Stomach smooth muscle (tissue), 2 donors: ENCODE data around the gene M6PR.
"Not testable (repeated sequence)": the region's sequence is repeated elsewhere in the genome, so short reads cannot be mapped to it uniquely, and the experiment has no call there.

Experiments
- H3K27ac ChIP-seq: one replicate; pipeline ENCODE4 v1.7.0; 2013; ENCODE audit warnings: mild to moderate bottlenecking, low read length, inconsistent platforms
- H3K27me3 ChIP-seq, 2 donors: one replicate each; pipeline ENCODE4 v1.7.0; 2013; ENCODE audit warnings: low read length in 2 of 2; ENCODE audit not compliant: insufficient read depth in 2 of 2, control insufficient read depth in 1 of 2
- H3K36me3 ChIP-seq, 2 donors: one replicate each; pipeline ENCODE4 v1.7.0; 2013; ENCODE audit warnings: low read length in 2 of 2; ENCODE audit not compliant: control insufficient read depth in 2 of 2, insufficient read depth in 2 of 2
- H3K4me1 ChIP-seq: one replicate; pipeline ENCODE4 v1.7.0; 2013; ENCODE audit warnings: low read length; ENCODE audit not compliant: control insufficient read depth, insufficient read depth
- H3K4me3 ChIP-seq, 2 donors: one replicate each; pipeline ENCODE4 v1.7.0; 2013; ENCODE audit warnings: low read length in 2 of 2
- H3K9ac ChIP-seq, 2 donors: one replicate each; pipeline ENCODE4 v1.7.0; 2013; ENCODE audit warnings: low read length in 2 of 2, mild to moderate bottlenecking in 1 of 2
- H3K9me3 ChIP-seq, 2 donors: one replicate each; pipeline ENCODE4 v1.7.0; 2013; ENCODE audit warnings: low read length in 2 of 2; ENCODE audit not compliant: control insufficient read depth in 2 of 2
- donor health status: healthy.
- donor health status: Pancreatic carcinoma.

Gene M6PR

DNA sequence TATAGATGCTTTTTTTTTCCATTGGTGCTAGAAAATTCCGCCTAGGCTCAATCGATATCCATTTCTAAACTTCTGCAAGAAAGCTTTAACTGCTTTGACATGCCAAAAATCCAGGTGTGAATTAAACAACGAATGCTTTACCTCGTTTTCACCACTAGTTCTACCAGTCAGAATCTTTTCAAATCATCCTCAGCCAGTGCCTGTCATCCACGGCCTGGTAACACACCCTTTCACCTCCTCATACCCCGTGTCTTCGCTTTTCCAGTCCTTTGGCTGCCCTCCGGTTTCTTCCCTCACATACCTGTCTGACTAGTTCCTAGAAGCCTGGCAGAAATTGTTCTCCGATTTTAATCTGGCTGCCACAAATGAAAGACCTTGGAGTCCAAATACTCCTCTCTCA is 36.5 kb downstream of the M6PR start:
- H3K27me3 ChIP-seq = no peaks in the 10 kb centered on the region
- H3K9ac ChIP-seq = peak overlapping the region; percentile 71 to 84
- peak overlapping the region; percentile 91 for H3K27ac ChIP-seq
- peaks cover 10% of the 10 kb centered on the region for H3K4me1 ChIP-seq
- peaks cover 0 to 3% of the 10 kb centered on the region in 2 donors for H3K36me3 ChIP-seq
- H3K9me3 ChIP-seq = no peaks in the 10 kb centered on the region
- peak overlapping the region in 1 of 2 donors; percentile 77 for H3K4me3 ChIP-seq

DNA sequence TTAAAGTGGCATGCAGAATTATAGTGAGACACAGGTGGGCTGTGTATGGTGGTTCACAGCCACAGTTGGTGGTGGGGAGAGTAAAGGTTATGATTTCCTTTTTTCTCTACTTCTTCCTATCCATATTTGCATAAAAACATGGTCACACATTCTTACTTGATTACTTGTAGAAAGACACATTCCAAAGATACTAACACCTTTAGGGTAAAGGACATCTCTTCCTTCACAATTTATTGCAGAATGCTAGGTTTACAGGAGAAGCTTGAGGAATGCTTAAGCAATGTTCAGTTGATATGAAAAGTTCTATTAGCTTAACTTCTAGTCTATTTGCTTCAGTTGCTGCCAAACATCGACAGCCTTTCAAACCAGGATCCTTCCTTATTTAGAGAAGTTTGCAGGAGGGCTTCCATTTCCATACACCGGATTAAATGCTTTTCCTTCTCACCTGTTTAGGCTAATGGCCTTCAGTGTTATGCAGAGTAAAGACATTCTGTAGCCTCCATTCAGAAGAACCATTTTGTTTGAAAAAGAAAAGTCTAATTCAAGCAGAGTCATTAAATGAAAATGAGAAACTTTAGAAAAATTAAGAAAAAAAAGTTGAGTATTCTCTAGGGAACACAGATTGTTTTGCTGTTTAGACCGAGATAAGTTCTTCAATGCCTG is 37.7 kb downstream of the M6PR start:
- Histone ChIP-seq H3K4me3 (no peak overlapping the region), H3K27ac (no peak overlapping the region), H3K4me1 (peaks cover 10% of the 10 kb centered on the region), H3K9ac (no peak overlapping the region), H3K27me3 (no peaks in the 10 kb centered on the region), H3K9me3 (no peaks in the 10 kb centered on the region), H3K36me3 (no peaks in the 10 kb centered on the region)

DNA sequence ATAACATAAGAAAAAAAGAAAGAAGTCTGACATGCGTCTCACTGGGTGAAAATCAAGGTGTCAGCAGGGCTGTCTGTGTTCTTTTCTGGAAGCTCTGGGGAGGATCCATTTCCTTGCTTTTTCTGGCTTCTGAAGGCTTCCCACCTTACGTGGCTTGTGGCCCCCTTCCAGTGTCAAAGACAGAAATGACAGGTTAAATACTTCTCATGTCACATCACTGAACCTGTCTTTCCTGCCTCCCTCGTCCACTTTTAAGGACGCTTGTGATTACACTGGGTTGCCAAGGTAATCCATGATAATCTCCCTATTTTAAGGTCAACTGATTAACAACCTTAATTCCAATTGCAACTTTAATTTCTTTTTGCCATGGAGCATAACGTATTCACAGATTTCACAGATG is 39.7 kb downstream of the M6PR start:
- Histone ChIP-seq H3K4me1 (peaks cover 9% of the 10 kb centered on the region), H3K36me3 (no peaks in the 10 kb centered on the region), H3K9me3 (no peaks in the 10 kb centered on the region), H3K4me3 (no peak overlapping the region), H3K27me3 (no peaks in the 10 kb centered on the region), H3K27ac (no peak overlapping the region), H3K9ac (no peak overlapping the region)

DNA sequence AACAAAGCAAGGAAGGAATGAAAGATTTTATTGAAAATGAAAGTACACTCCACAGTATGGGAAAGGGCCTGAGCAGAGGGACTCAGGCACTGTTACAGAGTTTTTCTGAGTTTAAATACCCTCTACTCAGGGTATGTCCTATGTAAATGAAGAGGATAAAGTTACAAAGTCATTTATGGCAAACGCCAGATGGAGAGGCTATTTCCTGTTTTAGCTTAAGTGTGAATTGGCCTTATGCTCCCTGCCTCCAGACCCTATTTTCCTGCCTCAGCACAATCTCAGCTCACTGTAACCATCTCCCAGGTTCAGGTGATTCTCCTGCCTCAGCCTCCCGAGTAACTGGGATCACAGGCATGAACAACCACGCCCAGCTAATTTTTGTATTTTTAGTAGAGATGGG is 41.9 kb downstream of the M6PR start:
- no peak overlapping the region for H3K9ac ChIP-seq
- no peaks in the 10 kb centered on the region for H3K27me3 ChIP-seq
- H3K9me3 ChIP-seq = no peaks in the 10 kb centered on the region
- H3K27ac ChIP-seq = no peak overlapping the region
- no peaks in the 10 kb centered on the region for H3K36me3 ChIP-seq
- H3K4me3 ChIP-seq = no peak overlapping the region
- peaks cover 4% of the 10 kb centered on the region for H3K4me1 ChIP-seq

DNA sequence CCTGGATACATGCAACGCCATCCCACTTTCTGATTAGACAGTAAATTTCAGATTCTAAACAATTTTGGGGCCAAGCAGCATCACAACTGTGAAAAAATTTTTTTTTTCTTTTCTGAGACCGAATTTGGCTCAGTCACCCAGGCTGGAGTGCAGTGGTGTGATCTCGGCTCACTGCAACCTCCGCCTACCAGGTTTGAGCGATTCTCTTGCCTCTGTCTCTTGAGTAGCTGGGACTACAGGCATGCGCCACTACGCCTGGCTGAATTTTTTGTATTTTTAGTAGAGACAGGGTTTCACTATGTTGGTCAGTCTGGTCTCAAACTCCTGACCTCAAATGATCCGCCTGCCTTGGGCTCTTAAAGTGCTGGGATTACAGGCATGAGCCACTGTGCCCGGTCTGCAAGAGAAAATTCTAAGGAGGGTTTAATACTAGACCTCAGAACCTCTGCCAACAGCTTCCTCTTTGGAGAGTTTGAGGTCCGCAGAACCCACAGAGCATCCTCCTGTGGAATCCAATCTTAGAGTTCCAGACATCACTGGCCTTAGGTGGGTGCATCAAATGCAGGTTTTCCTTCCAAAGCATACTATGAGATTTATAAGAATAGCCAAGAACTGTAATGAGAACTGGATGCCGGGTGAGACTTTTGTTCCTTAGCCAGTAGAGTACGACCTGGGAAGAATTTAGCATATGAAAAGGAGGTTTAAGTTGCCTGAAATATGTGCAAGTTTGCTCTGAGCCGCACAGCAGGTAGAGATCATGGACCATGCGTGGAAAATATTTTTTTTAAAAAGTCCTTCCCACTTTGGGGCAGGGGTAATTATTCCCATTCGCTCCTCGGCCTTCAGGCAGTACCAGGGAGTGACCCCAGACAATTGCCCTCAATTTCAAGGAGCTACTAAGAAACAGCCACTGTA is 42.9 kb downstream of the M6PR start:
- Histone ChIP-seq H3K36me3 (no peaks in the 10 kb centered on the region), H3K4me3 (no peak overlapping the region), H3K27me3 (no peaks in the 10 kb centered on the region), H3K4me1 (peaks cover 4% of the 10 kb centered on the region), H3K9me3 (no peaks in the 10 kb centered on the region), H3K27ac (no peak overlapping the region), H3K9ac (no peak overlapping the region)

DNA sequence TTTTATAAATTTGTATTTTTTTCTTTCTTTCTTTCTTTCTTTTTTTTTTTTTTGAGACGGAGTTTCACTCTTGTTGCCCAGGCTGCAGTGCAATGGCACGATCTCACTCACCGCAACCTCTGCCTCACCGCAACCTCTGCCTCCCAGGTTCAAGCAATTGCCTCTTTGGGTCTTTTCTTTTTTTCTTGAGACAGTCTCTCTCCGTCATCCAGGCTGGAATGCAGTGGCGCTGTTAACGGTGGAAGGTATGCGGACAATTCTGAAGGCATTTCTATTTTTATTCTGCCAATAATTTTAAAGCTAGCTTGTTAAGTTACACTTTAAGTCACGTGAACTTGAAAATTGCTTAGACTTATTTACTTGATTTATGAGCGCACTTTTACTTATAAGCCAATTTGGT is 43.9 kb downstream of the M6PR start:
- peak overlapping the region in 1 of 2 donors; percentile 44 for H3K4me3 ChIP-seq
- H3K9ac ChIP-seq = no peak overlapping the region
- no peaks in the 10 kb centered on the region for H3K27me3 ChIP-seq
- peaks cover 4% of the 10 kb centered on the region for H3K4me1 ChIP-seq
- H3K27ac ChIP-seq = no peak overlapping the region
- H3K9me3 ChIP-seq = no peaks in the 10 kb centered on the region
- no peaks in the 10 kb centered on the region for H3K36me3 ChIP-seq

DNA sequence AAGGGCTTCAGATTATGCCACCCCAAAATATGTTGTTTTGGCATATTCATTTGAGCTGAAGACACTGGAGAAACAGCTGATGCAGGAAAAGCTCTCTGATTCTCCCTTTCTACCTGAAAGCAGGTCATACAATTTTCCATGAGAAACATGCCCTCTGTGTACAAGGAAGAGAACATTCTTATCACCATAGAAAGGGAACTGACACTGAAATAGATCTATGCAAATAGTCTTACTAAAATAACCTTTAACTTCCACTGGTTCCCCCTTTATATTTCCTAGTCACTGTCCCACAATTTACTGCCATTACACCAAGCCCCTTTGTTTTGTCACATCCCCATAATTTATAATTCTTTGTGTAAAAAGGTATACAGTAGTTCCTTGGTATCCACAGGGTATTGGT is 44.8 kb downstream of the M6PR start:
- Histone ChIP-seq H3K27me3 (no peaks in the 10 kb centered on the region), H3K36me3 (no peaks in the 10 kb centered on the region), H3K27ac (no peak overlapping the region), H3K4me1 (peaks cover 4% of the 10 kb centered on the region), H3K9ac (no peak overlapping the region), H3K4me3 (no peak overlapping the region), H3K9me3 (no peaks in the 10 kb centered on the region)

DNA sequence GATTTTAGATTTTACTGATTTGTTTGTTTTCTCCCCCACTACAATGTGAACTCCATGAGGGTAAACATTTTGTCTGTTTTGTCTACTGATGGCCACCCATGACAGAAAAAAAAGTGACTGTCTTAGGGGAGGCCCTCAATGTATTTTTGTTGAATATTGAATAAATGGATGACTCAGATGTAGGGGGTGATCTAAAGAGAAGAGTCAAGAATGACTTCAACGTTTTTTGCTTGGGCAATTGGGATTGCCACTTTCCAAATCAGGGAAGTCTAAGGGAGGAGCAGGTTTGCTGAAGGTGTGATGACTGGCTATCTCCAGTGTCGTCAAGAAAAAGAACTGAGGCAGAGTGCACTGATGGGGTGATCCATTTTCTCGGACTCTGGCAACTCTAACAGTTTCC is 45.8 kb downstream of the M6PR start:
- Histone ChIP-seq H3K4me3 (no peak overlapping the region), H3K27me3 (no peaks in the 10 kb centered on the region), H3K9me3 (no peaks in the 10 kb centered on the region), H3K27ac (no peak overlapping the region), H3K36me3 (no peaks in the 10 kb centered on the region), H3K4me1 (peaks cover 4% of the 10 kb centered on the region), H3K9ac (no peak overlapping the region)

DNA sequence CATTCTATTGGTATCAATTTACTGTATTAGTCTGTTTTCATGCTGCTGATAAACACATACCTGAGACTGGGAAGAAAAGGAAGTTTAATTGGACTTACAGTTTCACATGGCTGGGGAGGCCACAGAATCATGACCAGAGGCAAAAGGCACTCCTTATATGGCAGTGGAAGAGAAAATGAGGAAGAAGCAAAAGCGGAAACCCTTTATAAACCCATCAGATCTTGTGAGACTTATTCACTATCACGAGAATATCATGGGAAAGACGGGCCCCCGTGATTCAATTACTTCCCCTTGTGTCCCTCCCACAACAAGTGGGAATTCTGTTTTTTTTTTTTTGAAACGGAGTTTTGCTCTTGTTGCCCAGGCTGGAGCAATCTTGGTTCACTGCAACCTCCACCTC is 46.7 kb downstream of the M6PR start:
- H3K27ac ChIP-seq, H3K27me3 ChIP-seq, H3K9me3 ChIP-seq, H3K36me3 ChIP-seq, H3K9ac ChIP-seq, H3K4me3 ChIP-seq, H3K4me1 ChIP-seq: not testable (repeated sequence)

DNA sequence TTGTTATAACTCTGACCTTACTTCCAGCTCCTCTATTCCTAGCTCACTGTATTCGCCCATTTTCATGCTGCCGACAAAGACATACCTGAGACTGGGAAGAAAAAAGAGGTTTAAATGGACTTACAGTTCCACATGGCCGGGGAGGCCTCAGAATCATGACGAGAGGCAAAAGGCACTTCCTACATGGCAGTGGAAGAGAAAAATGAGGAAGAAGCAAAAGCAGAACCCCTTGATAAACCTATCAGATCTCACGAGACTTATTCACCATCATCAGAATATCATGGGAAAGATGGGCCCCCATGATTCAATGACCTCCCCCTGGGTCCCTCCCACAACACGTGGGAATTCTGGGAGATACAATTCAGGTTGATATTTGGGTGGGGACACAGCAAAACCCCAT is 49.6 kb downstream of the M6PR start:
- Histone ChIP-seq H3K27ac (no peak overlapping the region), H3K9me3 (no peaks in the 10 kb centered on the region), H3K9ac (no peak overlapping the region), H3K4me3 (no peak overlapping the region), H3K4me1 (no peaks in the 10 kb centered on the region), H3K27me3 (no peaks in the 10 kb centered on the region), H3K36me3 (no peaks in the 10 kb centered on the region)

DNA sequence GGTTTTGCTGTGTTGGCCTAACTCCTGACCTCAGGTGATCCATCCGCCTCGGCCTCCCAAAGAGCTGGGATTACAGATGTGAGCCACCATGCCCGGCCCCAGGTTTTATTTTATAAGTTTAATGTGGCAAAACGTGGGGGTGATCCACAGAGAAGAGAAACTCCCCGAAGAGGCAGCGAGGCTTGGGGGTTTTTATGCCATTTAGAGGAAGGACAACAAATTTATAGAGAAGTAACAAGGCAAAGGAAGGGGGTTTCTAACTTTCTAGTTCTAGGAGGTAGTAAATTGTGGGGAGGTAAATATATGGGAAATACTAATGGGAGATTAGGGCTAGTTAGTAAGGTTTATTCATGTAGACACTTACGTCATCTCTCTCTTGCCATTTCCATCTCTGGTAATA is 52.4 kb downstream of the M6PR start:
- Histone ChIP-seq H3K4me1 (no peaks in the 10 kb centered on the region), H3K9me3 (no peaks in the 10 kb centered on the region), H3K27ac (no peak overlapping the region), H3K27me3 (no peaks in the 10 kb centered on the region), H3K9ac (no peak overlapping the region), H3K4me3 (no peak overlapping the region), H3K36me3 (no peaks in the 10 kb centered on the region)
